K562 (cell line): Measurements from ENCODE around the gene LRP1B. TPM values are rescaled to one million over a fixed set of nuclear protein-coding genes. Genes with fewer than 3 reads are reported as not detected.

ENCODE experiments used
- ATAC-seq: fragments of 200-7000 bp; cut with Tn5 transposase; 3 replicates; pipeline ENCODE4 v1.9.1; 2020; ENCODE audit warnings: moderate library complexity
- BruUV-seq: library from RNA; stranded (reverse); fragments of 400-500 nt; replicated peaks from 2 replicates; lab custom pipeline; 2021; lab: Mats Ljungman, UMichigan
- CTCF ChIA-PET: fragments of 300-600 bp; formaldehyde crosslinking; extraction: SDS; loops from one replicate; lab custom pipeline; 2021; ENCODE audit warnings: low intra/inter-chr PET ratio; lab: Yijun Ruan, JAX
- POLR2A ChIA-PET: fragments of 300-600, 350-650 bp; sonication (Branson Sonifier 250); formaldehyde crosslinking; extraction: SDS; loops from one replicate; lab custom pipeline; 2021; ENCODE audit warnings: antibody characterized with exemption, inconsistent platforms; lab: Yijun Ruan, JAX
- DNase-seq, 4 experiments: peaks; one replicate each; pipeline versions ENCODE4 v3.0.0 to v3.0.0-alpha.2; 2011 to 2018; ENCODE audit warnings: low spot score in 3 of 4, mixed read lengths in 3 of 4; ENCODE audit errors: extremely low read depth in 1 of 4
- FAIRE-seq: peaks from 2 replicates; lab custom pipeline; 2011; peaks lifted over from hg19 to GRCh38; lab: Jason Lieb, UNC
- H2AFZ ChIP-seq: 2 replicates; pipeline ENCODE4 v1.6.0; 2011; ENCODE audit warnings: low read depth, low read length, control low read depth, inconsistent platforms
- H3K27ac ChIP-seq: fragments of 200-600 bp; 3 replicates; pipeline ENCODE4 v1.8.0; 2011; ENCODE audit warnings: low read depth, mild to moderate bottlenecking, control low read depth, inconsistent platforms, low read length, moderate library complexity, mixed read lengths; ENCODE audit errors: extremely low read depth
- H3K27me3 ChIP-seq, 2 experiments: fragments of 300-600 bp in 1 of 2; 2 replicates in 1 of 2; 3 replicates in 1 of 2; pipeline versions ENCODE4 v1.6.0 to v1.8.0; 2011; ENCODE audit warnings: inconsistent platforms in 2 of 2, low read length in 2 of 2, mild to moderate bottlenecking in 1 of 2, mixed read lengths in 1 of 2, moderate library complexity in 1 of 2; ENCODE audit not compliant: control insufficient read depth in 2 of 2, insufficient read depth in 2 of 2
- H3K36me3 ChIP-seq: fragments of 300-600 bp; 3 replicates; pipeline ENCODE4 v1.8.0; 2011; ENCODE audit warnings: mild to moderate bottlenecking, low read length, inconsistent platforms; ENCODE audit not compliant: control insufficient read depth, insufficient read depth
- H3K4me1 ChIP-seq, 2 experiments: fragments of 200-600 bp in 1 of 2; replicated peaks in 1 of 2; 2 replicates in 1 of 2; 3 replicates in 1 of 2; pipeline versions ENCODE4 v1.5.1 to v1.8.0; 2011; ENCODE audit warnings: inconsistent platforms in 2 of 2, low read length in 2 of 2, mild to moderate bottlenecking in 1 of 2, mixed read lengths in 1 of 2, moderate library complexity in 1 of 2; ENCODE audit not compliant: control insufficient read depth in 2 of 2, insufficient read depth in 2 of 2
- H3K4me2 ChIP-seq: 2 replicates; pipeline ENCODE4 v1.6.1; 2011; ENCODE audit warnings: low read length, control low read depth, inconsistent platforms, mixed read lengths; ENCODE audit not compliant: insufficient read depth
- H3K4me3 ChIP-seq: fragments of 200-600 bp; sonication (generic), shearing (Covaris generic); 2 replicates; pipeline ENCODE4 v1.5.1; 2016; ENCODE audit warnings: control low read depth, inconsistent platforms
- H3K79me2 ChIP-seq: fragments of 200-600 bp; 3 replicates; pipeline ENCODE4 v1.8.0; 2011; ENCODE audit warnings: low read length, inconsistent platforms; ENCODE audit not compliant: control insufficient read depth, insufficient read depth
- H3K9ac ChIP-seq, 2 experiments: 2 replicates each; pipeline versions ENCODE4 v1.6.0 to v1.6.1; 2011; ENCODE audit warnings: low read depth in 2 of 2, low read length in 2 of 2, control low read depth in 1 of 2, inconsistent platforms in 1 of 2, mild to moderate bottlenecking in 1 of 2, mixed read lengths in 1 of 2; ENCODE audit not compliant: insufficient read depth in 1 of 2
- H3K9me1 ChIP-seq: one replicate; pipeline ENCODE4 v1.6.0; 2011; ENCODE audit warnings: inconsistent platforms, mild to moderate bottlenecking, low read length, moderate library complexity; ENCODE audit not compliant: control insufficient read depth, insufficient read depth
- H3K9me3 ChIP-seq: replicated peaks from 2 replicates; pipeline ENCODE4 v1.5.1; 2011; ENCODE audit warnings: low read depth, low read length, inconsistent platforms; ENCODE audit not compliant: control insufficient read depth, insufficient read depth
- H4K20me1 ChIP-seq: replicated peaks from 2 replicates; pipeline ENCODE4 v1.6.1; 2011; ENCODE audit warnings: low read length, inconsistent platforms, mixed read lengths; ENCODE audit not compliant: control insufficient read depth, insufficient read depth
- BRF1 ChIP-seq: IDR thresholded peaks from 3 replicates; pipeline ENCODE4 v1.6.1; 2011; ENCODE audit warnings: borderline replicate concordance, mild to moderate bottlenecking; ENCODE audit not compliant: insufficient read length; ENCODE audit errors: extremely low read depth
- DMBX1 ChIP-seq: fragments of 250-450 bp; sonication (Bioruptor Pico); IDR thresholded peaks from 2 replicates; pipeline ENCODE4 v1.8.0; 2022; ENCODE audit warnings: inconsistent platforms, mild to moderate bottlenecking, moderate library complexity, borderline replicate concordance
- ELF2 ChIP-seq: fragments of 250-450 bp; sonication (Bioruptor Pico); IDR thresholded peaks from 2 replicates; pipeline ENCODE4 v1.5.0; 2021; ENCODE audit warnings: mild to moderate bottlenecking
- ETV1 ChIP-seq: fragments of 450-650 bp; conservative IDR thresholded peaks from 2 replicates; pipeline ENCODE4 v1.6.1; 2016; ENCODE audit warnings: missing genetic modification characterization, control low read depth, low read depth, missing compliant biosample characterization
- FOXJ3 ChIP-seq: sonication (generic); formaldehyde crosslinking; IDR thresholded peaks from 2 replicates; pipeline ENCODE4 v1.4.0; 2020; ENCODE audit warnings: mild to moderate bottlenecking, missing genetic modification reagents
- NCOA6 ChIP-seq: fragments of 450-650 bp; IDR thresholded peaks from 2 replicates; pipeline ENCODE4 v1.6.1; 2017; ENCODE audit warnings: mild to moderate bottlenecking
- POLR2B ChIP-seq: fragments of 450-650 bp; IDR thresholded peaks from 2 replicates; pipeline ENCODE4 v1.6.1; 2018; ENCODE audit warnings: low read depth; ENCODE audit not compliant: partially characterized antibody
- PTTG1 ChIP-seq: fragments of 450-650 bp; IDR thresholded peaks from 2 replicates; pipeline ENCODE4 v1.6.1; 2016; ENCODE audit warnings: low read depth, mild to moderate bottlenecking, missing genetic modification characterization, missing compliant biosample characterization
- RAD21 ChIP-seq, 2 experiments: fragments of 250-450 bp in 1 of 2; fragments of 450-650 bp in 1 of 2; sonication (Bioruptor Pico) in 1 of 2; formaldehyde crosslinking in 1 of 2; IDR thresholded peaks in 1 of 2; conservative IDR thresholded peaks in 1 of 2; 2 replicates each; pipeline versions ENCODE4 v1.4.0 to v1.8.0; 2020 to 2022; ENCODE audit warnings: mild to moderate bottlenecking in 2 of 2, moderate library complexity in 1 of 2
- RBFOX2 ChIP-seq: fragments of 200-400 bp; formaldehyde crosslinking; IDR thresholded peaks from 2 replicates; pipeline ENCODE4 v1.6.1; 2017; ENCODE audit warnings: low read depth, mild to moderate bottlenecking, low read length, moderate library complexity
- SMARCC2 ChIP-seq: fragments of 450-650 bp; IDR thresholded peaks from 2 replicates; pipeline ENCODE4 v1.6.1; 2017; ENCODE audit warnings: antibody characterized with exemption, moderate library complexity, mild to moderate bottlenecking, low read depth
- SMC3 ChIP-seq: conservative IDR thresholded peaks from 2 replicates; pipeline ENCODE4 v1.6.1; 2011; ENCODE audit warnings: low read depth, low read length, improper control_type of control experiment; ENCODE audit not compliant: insufficient read depth
- TAF1 ChIP-seq: IDR thresholded peaks from 2 replicates; pipeline ENCODE4 v1.6.1; 2011; ENCODE audit warnings: mild to moderate bottlenecking, low read length, moderate library complexity; ENCODE audit not compliant: insufficient read depth, control insufficient read depth, severe bottlenecking; ENCODE audit errors: extremely low read depth
- ZBTB1 ChIP-seq: sonication (generic); formaldehyde crosslinking; IDR thresholded peaks from 2 replicates; pipeline ENCODE4 v1.8.1; 2023; ENCODE audit warnings: missing genetic modification reagents, low read depth, mild to moderate bottlenecking, borderline replicate concordance
- ZBTB9 ChIP-seq: fragments of 450-650 bp; formaldehyde crosslinking; IDR thresholded peaks from 2 replicates; pipeline ENCODE4 v1.4.0; 2020; ENCODE audit warnings: mild to moderate bottlenecking, moderate library complexity
- ZNF184 ChIP-seq: sonication (generic); formaldehyde crosslinking; IDR thresholded peaks from 2 replicates; pipeline ENCODE4 v1.5.0; 2020; ENCODE audit warnings: missing genetic modification reagents
- ZNF316 ChIP-seq: fragments of 450-650 bp; IDR thresholded peaks from 2 replicates; pipeline ENCODE4 v1.6.1; 2016
- ZNF431 ChIP-seq: sonication (generic); formaldehyde crosslinking; IDR thresholded peaks from 2 replicates; pipeline ENCODE4 v1.8.0; 2022; ENCODE audit warnings: mild to moderate bottlenecking, missing genetic modification reagents
- WGBS: fragments of 100-300 bp; shearing (Covaris generic); methylation state at CpG from one replicate; pipeline ENCODE4 v1.1.6; 2016; ENCODE audit warnings: low coverage, mixed read lengths; ENCODE audit not compliant: insufficient coverage; ENCODE audit errors: missing lambda C conversion rate; 5-methylcytosine and 5-hydroxymethylcytosine counted together
- in situ Hi-C: fragments of 300-500 bp; cut with MboI; formaldehyde crosslinking; loops from 4 replicates; pipeline ENCODE4 v1.15.0; 2018; ENCODE audit warnings: inconsistent platforms, mixed read lengths
- intact Hi-C: fragments of 100-400 bp; cut with micrococcal nuclease; formaldehyde crosslinking; loops from 2 replicates; pipeline ENCODE4 v1.14.2; 2022
- polyA plus RNA-seq, 8 experiments: library from polyadenylated mRNA; depleted of rRNA in 4 of 8; stranded (reverse) in 5 of 8; unstranded in 3 of 8; fragments of >200 nt; fragmentation: Nextera tagmentation in 2 of 8; fragmentation: Illumina TruSeq in 1 of 8; extraction: Ambion mirVana in 2 of 8; extraction: Trizol in 1 of 8; gene quantifications; 2 replicates each; pipeline versions ENCODE4 v1.2.1 to v1.2.3, GENCODE V29; 2011 to 2014; ENCODE audit warnings: inconsistent platforms in 1 of 8, missing spikeins in 1 of 8
- total RNA-seq, 7 experiments: library from RNA; depleted of rRNA in 6 of 7; stranded (reverse); fragments of >200 nt in 6 of 7; fragmentation: Illumina TruSeq in 2 of 7; extraction: Trizol in 2 of 7; gene quantifications; 2 replicates each; pipeline versions ENCODE4 v1.2.1 to v1.2.3, GENCODE V29; 2011 to 2021; ENCODE audit warnings: low replicate concordance in 1 of 7

Gene LRP1B
- total and polyA plus RNA-seq, 9 of the 15 experiments (the other 6 are each of a cell fraction or from before 2014, with no cell fraction given): not detected

- Histone ChIP-seq H3K4me3 (no peak overlapping the region), H3K79me2 (no peaks in the 10 kb centered on the region), H3K4me1 (no peaks in the 10 kb centered on the region), H3K27ac (no peak overlapping the region), H3K9me3 (no peaks in the 10 kb centered on the region; the same call in 1 of the 2 replicates), H3K27me3 (no peaks in the 10 kb centered on the region), H3K4me2 (no peak overlapping the region), H3K36me3 (no peaks in the 10 kb centered on the region), H4K20me1 (no peaks in the 10 kb centered on the region), H3K9ac (no peak overlapping the region), H2AFZ (no peak overlapping the region), H3K9me1 (no peaks in the 10 kb centered on the region)
- in situ Hi-C loops: no loop called here
- TF ChIP-seq ZNF316 (peak; percentile 25; the same call in 1 of the 2 replicates), ZNF184 (CRISPR knock-in tag) (no peak)
- ATAC-seq: no peak
- DNase-seq: no peak
- BruUV-seq: no TSS peak
- FAIRE-seq: no peak
- intact Hi-C loops: no loop called here
- ChIA-PET CTCF (no interaction called here), POLR2A (no interaction called here)
Measured at GRCh38 chr2:140307532-140307931, 1823.3 kb downstream of the LRP1B start.

- in situ Hi-C loops (no loop called here), intact Hi-C loops (no loop called here)
- no peak overlapping the region for H2AFZ ChIP-seq
- H3K27ac ChIP-seq: no peak overlapping the region
- FAIRE-seq (no peak), ATAC-seq (no peak), DNase-seq (no peak)
- no peaks in the 10 kb centered on the region for H3K9me1 ChIP-seq
- no peaks in the 10 kb centered on the region for H3K9me3 ChIP-seq
- no peaks in the 10 kb centered on the region for H3K36me3 ChIP-seq
- H3K4me3 ChIP-seq: no peak overlapping the region
- POLR2A ChIA-PET: no interaction called here
- 0% methylated on average over 1 of the region's 1 CpG for WGBS
- H3K79me2 ChIP-seq: no peaks in the 10 kb centered on the region
- H3K4me1 ChIP-seq: no peaks in the 10 kb centered on the region
- no peaks in the 10 kb centered on the region for H4K20me1 ChIP-seq
- H3K9ac ChIP-seq: no peak overlapping the region
- H3K4me2 ChIP-seq: no peak overlapping the region
- no peaks in the 10 kb centered on the region for H3K27me3 ChIP-seq
- BruUV-seq: no TSS peak
- CTCF ChIA-PET: no interaction called here
- no peak for TF ChIP-seq POLR2B
- no peak for TF ChIP-seq ETV1
- no peak for TF ChIP-seq ZBTB1 (CRISPR knock-in tag)
- no peak for TF ChIP-seq FOXJ3 (CRISPR knock-in tag)
- TF ChIP-seq RAD21 (CRISPR knock-in tag; conservative IDR thresholded peaks at IDR 0.05 in 1 of 2, IDR thresholded peaks at IDR 0.05 in 1 of 2): no peak
- no peak for TF ChIP-seq NCOA6
- no peak for TF ChIP-seq DMBX1
- no peak for TF ChIP-seq BRF1
- no peak for TF ChIP-seq ELF2 (CRISPR knock-in tag)
- no peak for TF ChIP-seq SMC3
- no peak for TF ChIP-seq ZBTB9 (CRISPR knock-in tag)
- no peak for TF ChIP-seq ZNF431 (CRISPR knock-in tag)
- no peak for TF ChIP-seq TAF1
- TF ChIP-seq PTTG1 (tag): no peak
- TF ChIP-seq SMARCC2: no peak
- TF ChIP-seq RBFOX2: no peak
Measured at GRCh38 chr2:140295767-140296166, 1835.0 kb downstream of the LRP1B start.
